PC-3 (cell line): ENCODE results near the gene E2F3.

Source experiments
- CTCF ChIP-seq: fragments of 300-600 bp; sonication (generic); conservative IDR thresholded peaks from 2 replicates; pipeline ENCODE4 v1.5.1; 2017; ENCODE audit warnings: antibody characterized with exemption, low read depth, mild to moderate bottlenecking, low read length
- EZH2 ChIP-seq: fragments of 300-600 bp; sonication (generic); IDR thresholded peaks from one replicate; pipeline ENCODE4 v1.6.1; 2017; ENCODE audit warnings: antibody characterized with exemption, mild to moderate bottlenecking, low read length; ENCODE audit not compliant: unreplicated experiment
- EZH2phosphoT487 ChIP-seq: fragments of 300-600 bp; sonication (generic); IDR thresholded peaks from 2 replicates; pipeline ENCODE4 v1.6.1; 2018; ENCODE audit warnings: mild to moderate bottlenecking, antibody characterized with exemption, low read length, borderline replicate concordance

DNA sequence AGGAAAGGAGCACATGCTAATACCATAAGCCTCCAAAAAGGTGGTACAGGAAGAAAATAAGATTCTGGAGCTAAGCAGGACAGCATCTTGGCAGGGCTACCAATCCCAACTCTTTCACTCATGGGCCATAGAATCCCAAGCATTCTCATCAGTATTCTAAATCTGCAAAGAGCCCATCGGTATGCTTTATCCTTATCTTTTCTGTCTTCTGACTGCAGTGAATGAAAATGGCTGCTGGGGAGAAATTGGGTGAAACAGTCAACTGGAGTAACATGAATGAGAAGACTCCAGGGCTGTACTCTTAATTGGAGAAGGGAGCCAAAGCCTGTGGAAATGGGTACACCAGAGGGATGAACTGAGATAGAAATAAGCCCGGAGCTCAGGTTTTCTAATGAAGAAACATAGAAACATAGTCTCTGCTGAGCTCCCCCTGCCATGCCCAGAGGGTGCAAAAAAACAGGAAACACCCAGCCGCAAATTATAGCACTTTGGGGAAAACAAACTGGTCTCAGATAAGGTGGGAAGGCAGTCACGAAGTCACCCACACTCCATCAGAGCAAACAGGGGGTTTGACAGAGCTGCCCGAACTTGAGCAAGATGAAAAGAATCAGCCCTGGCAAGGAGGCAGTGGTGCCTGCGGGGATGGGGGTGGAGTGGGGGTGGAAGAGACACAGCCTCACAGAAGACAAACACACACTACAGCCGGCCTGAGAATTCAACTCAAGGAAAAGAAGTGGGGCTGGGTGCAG is 35.4 kb upstream of the E2F3 start:
- TF ChIP-seq CTCF (no peak), EZH2 (no peak), EZH2phosphoT487 (no peak)
